ENCODE data around the gene CLEC16A.
"Not testable (repeated sequence)": the region's sequence is repeated elsewhere in the genome, so short reads cannot be mapped to it uniquely, and the experiment has no call there.

CLEC16A gene

GRCh38 chr16:10944249-10945064 lies at the start of gene CLEC16A:
TSS of gene CLEC16A (plus strand) at chr16:10944564. CDS start at chr16:10944718, 154 bp downstream.
- peak; percentile 93 for DNase-seq

- DNase-seq: peak; percentile 27
These were observed 49.1 kb upstream of the CLEC16A start for GRCh38 chr16:10895053-10895946.

- no peak for DNase-seq
These were observed 48.2 kb upstream of the CLEC16A start for GRCh38 chr16:10896165-10896564.

- no peak for DNase-seq
These were observed 47.6 kb upstream of the CLEC16A start for GRCh38 chr16:10896723-10897122.

- no peak for DNase-seq
These were observed 47.2 kb upstream of the CLEC16A start for GRCh38 chr16:10897134-10897533.

- no peak for DNase-seq
These were observed 41.4 kb upstream of the CLEC16A start for GRCh38 chr16:10902999-10903398.

- DNase-seq: no peak
These were observed 37.9 kb upstream of the CLEC16A start for GRCh38 chr16:10906482-10906881.

GRCh38 chr16:10906914-10907756 lies 37.2 kb upstream of the CLEC16A start:
- DNase-seq: no peak

GRCh38 chr16:10907757-10908045 lies 36.7 kb upstream of the CLEC16A start:
- DNase-seq: no peak

GRCh38 chr16:10911267-10911666 lies 33.1 kb upstream of the CLEC16A start:
- no peak for DNase-seq

- DNase-seq: no peak
These were observed 27.8 kb upstream of the CLEC16A start for GRCh38 chr16:10916534-10916933.

GRCh38 chr16:10918294-10919002 lies 25.9 kb upstream of the CLEC16A start:
- DNase-seq: peak; percentile 82

GRCh38 chr16:10919003-10919351 lies 25.4 kb upstream of the CLEC16A start:
- DNase-seq: no peak

GRCh38 chr16:10920726-10921427 lies 23.5 kb upstream of the CLEC16A start:
- no peak for DNase-seq

- DNase-seq: no peak
These were observed 22.6 kb upstream of the CLEC16A start for GRCh38 chr16:10921536-10922327.

GRCh38 chr16:10922328-10923145 lies 21.8 kb upstream of the CLEC16A start:
- no peak for DNase-seq

GRCh38 chr16:10923146-10923649 lies 21.2 kb upstream of the CLEC16A start:
- no peak for DNase-seq

GRCh38 chr16:10923650-10924214 lies 20.6 kb upstream of the CLEC16A start:
- DNase-seq: no peak

- DNase-seq: not testable (repeated sequence)
These were observed 19.1 kb upstream of the CLEC16A start for GRCh38 chr16:10925285-10925684.

- DNase-seq: no peak
These were observed 18.3 kb upstream of the CLEC16A start for GRCh38 chr16:10926094-10926493.
